Measurements from ENCODE around the gene EVA1C.

The EVA1C gene

GRCh38 chr21:32476661-32477423 is 64.3 kb downstream of the EVA1C start:
- DNase-seq (ENCODE audit: low spot score), result no peak
- no peak for TF ChIP-seq CTCF (IDR thresholded peaks at IDR 0.05; ENCODE audit: borderline replicate concordance, control extremely low read depth, extremely low read depth, insufficient read depth, missing control alignments)
- in situ Hi-C loops (cut with MboI; ENCODE audit: low sequenced_read_pairs, unreplicated experiment), result no loop called here

GRCh38 chr21:32477424-32477745 is 64.9 kb downstream of the EVA1C start:
- no peak for DNase-seq (ENCODE audit: low spot score)
- TF ChIP-seq CTCF (IDR thresholded peaks at IDR 0.05; ENCODE audit: borderline replicate concordance, control extremely low read depth, extremely low read depth, insufficient read depth, missing control alignments), result no peak
- in situ Hi-C loops (cut with MboI; ENCODE audit: low sequenced_read_pairs, unreplicated experiment), result no loop called here

GRCh38 chr21:32481875-32482408 is 69.4 kb downstream of the EVA1C start:
- in situ Hi-C loops (cut with MboI; ENCODE audit: low sequenced_read_pairs, unreplicated experiment), result no loop called here
- no peak for DNase-seq (ENCODE audit: low spot score)
- TF ChIP-seq CTCF (IDR thresholded peaks at IDR 0.05; ENCODE audit: borderline replicate concordance, control extremely low read depth, extremely low read depth, insufficient read depth, missing control alignments), result no peak

- no peak for DNase-seq (ENCODE audit: low spot score)
- in situ Hi-C loops (cut with MboI; ENCODE audit: low sequenced_read_pairs, unreplicated experiment), result no loop called here
Measured at GRCh38 chr21:32482565-32483292, 70.2 kb downstream of the EVA1C start.

GRCh38 chr21:32483293-32483595 is 70.7 kb downstream of the EVA1C start:
- in situ Hi-C loops (cut with MboI; ENCODE audit: low sequenced_read_pairs, unreplicated experiment), result no loop called here
- DNase-seq (ENCODE audit: low spot score), result no peak
- TF ChIP-seq CTCF (IDR thresholded peaks at IDR 0.05; ENCODE audit: borderline replicate concordance, control extremely low read depth, extremely low read depth, insufficient read depth, missing control alignments), result no peak

More at GRCh38 chr21:32482565-32483292, 70.2 kb downstream of the EVA1C start:
- TF ChIP-seq CTCF (IDR thresholded peaks at IDR 0.05; ENCODE audit: borderline replicate concordance, control extremely low read depth, extremely low read depth, insufficient read depth, missing control alignments), result no peak

GRCh38 chr21:32484706-32485380 is 72.3 kb downstream of the EVA1C start:
- no peak for TF ChIP-seq CTCF (IDR thresholded peaks at IDR 0.05; ENCODE audit: borderline replicate concordance, control extremely low read depth, extremely low read depth, insufficient read depth, missing control alignments)
- in situ Hi-C loops (cut with MboI; ENCODE audit: low sequenced_read_pairs, unreplicated experiment), result no loop called here
- DNase-seq (ENCODE audit: low spot score), result no peak

Data from GM13976 (cell line).